Peyer's patch (tissue), 4 donors: ENCODE results near the gene FKBP8. TPM values are rescaled to one million over a fixed set of nuclear protein-coding genes. Genes with fewer than 3 reads are reported as not detected.
A peak's percentile ranks its signal among the peaks of the same experiment; 100 is the strongest.
"Not testable (repeated sequence)": the region's sequence is repeated elsewhere in the genome, so short reads cannot be mapped to it uniquely, and the experiment has no call there.

ENCODE experiments used
- DNase-seq, 3 donors: peaks; one replicate each; pipeline ENCODE4 v3.0.0-alpha.2; 2017 to 2019
- H3K27ac ChIP-seq, 4 donors: fragments of 200-600 bp; sonication (generic); one replicate each; pipeline ENCODE4 v1.5.1; 2016 to 2019
- H3K27me3 ChIP-seq, 2 donors: fragments of 200-600 bp; sonication (generic); one replicate each; pipeline ENCODE4 v1.5.1; 2019
- H3K36me3 ChIP-seq, 3 donors: fragments of 200-600 bp; sonication (generic); one replicate each; pipeline ENCODE4 v1.5.1; 2016 to 2019
- H3K4me1 ChIP-seq, 4 donors: fragments of 200-600 bp; sonication (generic); one replicate each; pipeline ENCODE4 v1.5.1; 2016 to 2019
- H3K4me3 ChIP-seq, 4 donors: fragments of 200-600 bp; sonication (generic); 1 replicate in 3 of 4; 2 replicates in 1 of 4; pipeline ENCODE4 v1.5.1; 2016 to 2019; ENCODE audit warnings: mild to moderate bottlenecking in 1 of 4
- H3K9me3 ChIP-seq, 4 donors: fragments of 200-600 bp; sonication (generic); one replicate each; pipeline ENCODE4 v1.5.1; 2016 to 2019; ENCODE audit warnings: mild to moderate bottlenecking in 1 of 4
- CTCF ChIP-seq, 6 experiments: fragments of 450-650 bp in 4 of 6; fragments of 200-600 bp in 2 of 6; sonication (generic) in 1 of 6; IDR thresholded peaks; one replicate each; pipeline ENCODE4 v1.5.1; 2017 to 2019; ENCODE audit warnings: antibody characterized with exemption in 6 of 6, mild to moderate bottlenecking in 3 of 6, moderate library complexity in 1 of 6
- POLR2A ChIP-seq, 2 donors: fragments of 450-650 bp; IDR thresholded peaks; one replicate each; pipeline ENCODE4 v1.5.1; 2017; ENCODE audit warnings: antibody characterized with exemption in 2 of 2, mild to moderate bottlenecking in 2 of 2, moderate library complexity in 2 of 2
- total RNA-seq, 4 donors: library from RNA; depleted of rRNA; stranded (reverse); fragments of >200 nt; gene quantifications; one replicate each; pipeline ENCODE4 v1.1.0, GENCODE V29; 2016

Gene FKBP8
- total RNA-seq = 100 to 1,000 TPM; 231 to 333 (median 264) TPM

- Histone ChIP-seq H3K4me1 (peaks cover 0 to 17% (median 9%) of the 10 kb centered on the region in 4 donors), H3K27ac (peak within 1 kb of the TSS; percentile 91 to 96 (median 94)), H3K36me3 (peaks cover 0 to 28% (median 0%) of the 10 kb centered on the region in 3 donors), H3K4me3 (peak within 1 kb of the TSS; percentile 87 to 98 (median 92)), H3K27me3 (no peaks in the 10 kb centered on the region), H3K9me3 (no peaks in the 10 kb centered on the region)
- TF ChIP-seq CTCF (IDR thresholded peaks at IDR 0.05) = no peak
- no peak for TF ChIP-seq POLR2A (IDR thresholded peaks at IDR 0.05)
- peak; percentile 94 to 98 (median 96) for DNase-seq
Measured at GRCh38 chr19:18542941-18543813, at the start of gene FKBP8. TSS of gene FKBP8 (minus strand) at chr19:18543573. CDS start at chr19:18541970, 1,603 bp downstream.

DNA sequence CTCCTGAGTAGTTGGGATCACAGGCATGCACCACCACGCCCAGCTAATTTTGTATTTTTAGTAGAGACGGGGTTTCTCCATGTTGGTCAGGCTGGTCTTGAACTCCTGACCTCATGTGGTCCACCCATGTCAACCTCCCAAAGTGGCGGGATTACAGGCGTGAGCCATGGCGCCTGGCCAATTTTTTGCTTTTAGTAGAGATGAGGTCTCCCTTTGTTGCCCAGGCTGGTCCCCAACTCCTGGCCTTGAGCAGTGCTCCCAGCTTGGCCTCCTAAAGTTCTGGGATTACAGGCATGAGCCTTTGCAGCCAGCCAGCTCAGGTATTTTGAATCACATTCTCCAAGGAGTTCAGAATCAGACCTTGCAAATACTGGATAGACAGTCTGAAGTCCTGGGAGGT lies 49.4 kb upstream of the FKBP8 start:
- H3K9me3 ChIP-seq, DNase-seq, H3K27me3 ChIP-seq, H3K27ac ChIP-seq, H3K4me3 ChIP-seq: not testable (repeated sequence)
- H3K36me3 ChIP-seq = peaks cover 0 to 11% (median 0%) of the 10 kb centered on the region in 3 donors
- H3K4me1 ChIP-seq = peaks cover 0 to 31% (median 12%) of the 10 kb centered on the region in 4 donors

DNA sequence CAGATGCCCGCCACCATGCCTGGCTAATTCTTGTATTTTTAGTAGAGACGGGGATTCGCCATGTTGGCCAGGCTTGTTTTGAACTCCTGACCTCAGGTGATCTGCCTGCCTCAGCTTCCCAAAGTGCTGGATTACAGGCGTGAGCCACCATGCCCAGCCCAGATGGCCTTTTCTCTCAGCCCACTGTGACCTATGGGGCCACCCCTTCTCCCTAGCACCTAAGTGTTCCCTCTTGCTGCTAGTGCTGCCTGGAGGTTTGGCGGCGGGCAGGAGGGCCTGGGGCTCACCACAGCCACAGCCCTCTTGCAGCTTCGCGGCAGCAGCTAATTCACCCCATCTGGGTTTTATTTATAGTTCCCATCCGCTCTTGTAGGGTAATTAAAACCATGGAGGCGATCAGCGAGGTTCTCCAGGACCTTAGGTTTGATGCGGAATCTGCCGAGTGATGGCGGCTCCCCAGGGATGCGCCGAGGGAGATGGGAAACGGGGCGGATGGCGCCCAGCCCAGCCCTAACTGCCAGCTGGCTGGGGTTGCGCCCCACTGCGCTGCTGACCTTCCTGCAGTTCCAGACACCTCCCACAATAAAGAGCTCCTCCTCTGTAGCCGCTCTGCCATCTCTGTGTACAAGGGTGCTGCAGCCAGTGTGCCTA lies 48.5 kb upstream of the FKBP8 start:
- no peaks in the 10 kb centered on the region for H3K9me3 ChIP-seq
- no peak overlapping the region for H3K27ac ChIP-seq
- peaks cover 0 to 31% (median 12%) of the 10 kb centered on the region in 4 donors for H3K4me1 ChIP-seq
- DNase-seq = no peak
- no peak for TF ChIP-seq POLR2A (IDR thresholded peaks at IDR 0.05)
- no peak for TF ChIP-seq CTCF (IDR thresholded peaks at IDR 0.05)
- H3K36me3 ChIP-seq = peaks cover 0 to 11% (median 0%) of the 10 kb centered on the region in 3 donors
- no peak overlapping the region for H3K4me3 ChIP-seq
- H3K27me3 ChIP-seq = peaks cover 0 to 5% of the 10 kb centered on the region in 2 donors

GRCh38 chr19:18590273-18591272 lies 47.2 kb upstream of the FKBP8 start:
- Histone ChIP-seq H3K9me3 (no peaks in the 10 kb centered on the region), H3K27ac (peak overlapping the region in 1 of 4 donors; percentile 88), H3K4me1 (peaks cover 0 to 31% (median 12%) of the 10 kb centered on the region in 4 donors), H3K36me3 (peaks cover 0 to 11% (median 0%) of the 10 kb centered on the region in 3 donors), H3K27me3 (no peaks in the 10 kb centered on the region), H3K4me3 (no peak overlapping the region)
- TF ChIP-seq CTCF (IDR thresholded peaks at IDR 0.05) = no peak
- no peak for TF ChIP-seq POLR2A (IDR thresholded peaks at IDR 0.05)
- DNase-seq = peak in 1 of 3 donors; percentile 60

DNA sequence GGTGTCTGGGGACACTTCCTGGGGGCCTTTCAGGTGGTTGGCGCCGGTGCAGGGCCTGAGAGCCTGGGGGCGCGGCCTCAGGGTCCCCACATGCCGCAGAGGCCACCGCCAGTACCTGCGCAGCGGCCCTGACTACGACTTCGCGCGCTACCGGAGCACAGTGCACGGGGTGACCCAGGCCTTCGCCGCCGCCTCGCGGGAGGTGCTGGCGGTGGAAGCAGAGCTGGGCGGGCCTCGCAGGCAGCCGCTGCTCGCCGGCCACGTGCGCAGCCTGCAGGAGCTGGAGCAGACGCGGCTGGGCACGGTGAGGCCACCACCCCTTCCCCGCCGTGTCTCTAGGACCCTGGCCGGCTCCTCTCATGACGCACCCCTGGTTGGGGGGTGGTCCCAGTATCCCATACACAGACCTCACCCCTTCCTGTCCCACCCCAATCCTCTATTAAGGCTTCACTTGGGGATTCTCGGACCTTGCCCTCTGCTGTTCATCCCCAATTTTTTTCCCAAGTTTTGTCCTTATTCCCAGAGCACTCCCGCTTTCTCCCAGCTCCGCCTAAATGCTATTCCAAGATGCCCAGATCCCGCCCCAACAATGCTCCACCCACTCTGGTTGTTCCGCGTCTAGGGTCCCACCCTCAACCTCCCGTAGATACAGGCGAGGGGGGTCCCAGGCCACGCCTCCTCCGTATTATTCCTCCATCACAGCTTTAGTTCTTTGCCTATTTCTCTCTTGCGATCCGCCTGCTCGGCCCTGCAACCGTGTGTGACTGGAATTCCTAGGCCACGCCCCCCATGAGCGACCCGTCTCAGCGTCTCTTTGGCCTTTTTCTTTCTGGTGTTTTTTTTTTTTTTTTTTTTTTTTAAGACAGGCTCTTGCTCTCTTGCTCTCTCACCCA lies 46.3 kb upstream of the FKBP8 start:
- peak; percentile 53 to 84 (median 83) for DNase-seq
- Histone ChIP-seq H3K27ac (peak overlapping the region; percentile 81 to 90 (median 88)), H3K36me3 (peaks cover 0 to 11% (median 0%) of the 10 kb centered on the region in 3 donors), H3K9me3 (no peaks in the 10 kb centered on the region), H3K27me3 (no peaks in the 10 kb centered on the region), H3K4me3 (peak overlapping the region; percentile 69 to 93 (median 85)), H3K4me1 (peaks cover 0 to 23% (median 6%) of the 10 kb centered on the region in 4 donors)
- TF ChIP-seq POLR2A (IDR thresholded peaks at IDR 0.05) (no peak), CTCF (IDR thresholded peaks at IDR 0.05) (peak in 4 of 6 experiments; percentile 11 to 61 (median 56))
